ENCODE data around the gene RPS29. TPM values are rescaled to one million over a fixed set of nuclear protein-coding genes. Genes with fewer than 3 reads are reported as not detected.

Gene RPS29
- total and polyA plus RNA-seq, 2 of the 13 experiments (the other 11 are each of a cell fraction or from before 2014, with no cell fraction given): 4,303 to 8,215 TPM

DNA sequence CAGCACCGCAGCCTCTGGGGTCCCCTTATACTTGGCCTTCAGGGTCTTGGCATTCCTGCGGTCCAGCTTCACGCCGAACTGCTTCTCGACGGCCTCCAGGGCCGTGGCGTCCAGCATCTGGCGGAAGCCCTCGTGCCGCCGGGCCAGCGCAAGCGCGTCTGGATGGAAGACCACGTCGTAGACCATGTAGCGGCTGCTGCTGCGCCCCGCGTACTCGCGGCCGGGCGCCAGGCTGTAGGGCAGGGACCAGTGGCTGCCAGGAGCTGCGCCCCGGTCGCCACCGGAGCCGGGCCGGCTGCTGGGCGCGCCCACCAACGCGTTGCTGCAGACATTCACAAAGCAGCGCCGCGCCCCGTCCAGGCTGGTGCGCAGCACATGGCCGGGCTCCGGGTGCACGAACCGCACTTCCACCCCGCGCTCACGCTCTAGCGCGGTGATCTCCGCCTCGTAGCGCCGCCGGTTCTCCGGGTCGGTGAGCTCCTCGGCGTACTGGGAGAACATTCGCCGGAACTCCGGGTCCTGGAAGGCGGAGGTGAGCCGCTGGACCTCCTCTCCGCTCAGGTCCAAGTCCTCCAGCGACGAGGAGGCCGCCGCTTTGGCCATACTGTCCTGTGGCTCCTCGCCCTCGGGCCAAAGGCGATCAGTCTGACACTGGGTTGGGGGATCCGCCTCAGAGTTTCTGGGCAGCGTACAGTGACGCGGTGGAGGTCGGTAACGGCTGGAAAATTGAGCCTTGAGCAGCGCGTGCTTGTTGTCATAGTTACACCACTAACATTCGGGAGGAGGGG, 48.6 kb upstream of the RPS29 start, which contains the start of gene DNAAF2 (continued):
- TF ChIP-seq, protein P1, sequence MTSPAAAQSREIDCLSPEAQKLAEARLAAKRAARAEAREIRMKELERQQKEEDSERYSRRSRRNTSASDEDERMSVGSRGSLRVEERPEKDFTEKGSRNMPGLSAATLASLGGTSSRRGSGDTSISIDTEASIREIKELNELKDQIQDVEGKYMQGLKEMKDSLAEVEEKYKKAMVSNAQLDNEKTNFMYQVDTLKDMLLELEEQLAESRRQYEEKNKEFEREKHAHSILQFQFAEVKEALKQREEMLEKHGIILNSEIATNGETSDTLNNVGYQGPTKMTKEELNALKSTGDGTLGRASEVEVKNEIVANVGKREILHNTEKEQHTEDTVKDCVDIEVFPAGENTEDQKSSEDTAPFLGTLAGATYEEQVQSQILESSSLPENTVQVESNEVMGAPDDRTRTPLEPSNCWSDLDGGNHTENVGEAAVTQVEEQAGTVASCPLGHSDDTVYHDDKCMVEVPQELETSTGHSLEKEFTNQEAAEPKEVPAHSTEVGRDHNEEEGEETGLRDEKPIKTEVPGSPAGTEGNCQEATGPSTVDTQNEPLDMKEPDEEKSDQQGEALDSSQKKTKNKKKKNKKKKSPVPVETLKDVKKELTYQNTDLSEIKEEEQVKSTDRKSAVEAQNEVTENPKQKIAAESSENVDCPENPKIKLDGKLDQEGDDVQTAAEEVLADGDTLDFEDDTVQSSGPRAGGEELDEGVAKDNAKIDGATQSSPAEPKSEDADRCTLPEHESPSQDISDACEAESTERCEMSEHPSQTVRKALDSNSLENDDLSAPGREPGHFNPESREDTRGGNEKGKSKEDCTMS (CRISPR knock-in tag; conservative IDR thresholded peaks at IDR 0.05): no peak
- TF ChIP-seq SIX4 (CRISPR knock-in tag; IDR thresholded peaks at IDR 0.05) (peak; percentile 19; the same call in 1 of the 2 replicates), MEF2D (CRISPR knock-in tag; IDR thresholded peaks at IDR 0.05) (no peak), ZKSCAN8 (CRISPR knock-in tag; IDR thresholded peaks at IDR 0.05; ENCODE audit: borderline replicate concordance) (no peak), ZNF34 (CRISPR knock-in tag; IDR thresholded peaks at IDR 0.05; ENCODE audit: borderline replicate concordance) (no peak), ZNF572 (CRISPR knock-in tag; IDR thresholded peaks at IDR 0.05) (no peak), TP53 (CRISPR knock-in tag; conservative IDR thresholded peaks at IDR 0.05) (0 out of 2 replicates have a peak, but pooled peaks have one; percentile 9), ZNF256 (CRISPR knock-in tag; conservative IDR thresholded peaks at IDR 0.05) (no peak), ZFAT (CRISPR knock-in tag; conservative IDR thresholded peaks at IDR 0.05) (no peak), ZNF614 (CRISPR knock-in tag; IDR thresholded peaks at IDR 0.05; ENCODE audit: borderline replicate concordance) (no peak; the same call in 1 of the 2 replicates), MLLT10 (CRISPR knock-in tag; IDR thresholded peaks at IDR 0.05) (no peak), TCF7L2 (IDR thresholded peaks at IDR 0.05; ENCODE audit: low read depth, low read length) (no peak), MED8 (CRISPR knock-in tag; IDR thresholded peaks at IDR 0.05; ENCODE audit: insufficient replicate concordance) (no peak), ZNF766 (CRISPR knock-in tag; IDR thresholded peaks at IDR 0.05; ENCODE audit: borderline replicate concordance) (no peak), IRX3 (CRISPR knock-in tag; IDR thresholded peaks at IDR 0.05; ENCODE audit: borderline replicate concordance, low read depth) (peak; percentile 67; the same call in 1 of the 2 replicates), TGIF2 (CRISPR knock-in tag; IDR thresholded peaks at IDR 0.05) (0 out of 2 replicates have a peak, but pooled peaks have one; percentile 35), PHB2 (IDR thresholded peaks at IDR 0.05; ENCODE audit: partially characterized antibody) (no peak), KLF13 (CRISPR knock-in tag; IDR thresholded peaks at IDR 0.05) (no peak), SALL1 (CRISPR knock-in tag; IDR thresholded peaks at IDR 0.05) (no peak; the same call in 1 of the 2 replicates), NKX3-1 (CRISPR knock-in tag; IDR thresholded peaks at IDR 0.05) (peak; percentile 73; the same call in 1 of the 2 replicates), POLR2A (IDR thresholded peaks at IDR 0.05; ENCODE audit: insufficient read depth in 1 of 2, low read depth in 2 of 2, low read length in 2 of 2) (peak; percentile 45 to 62; a peak in 3 of 4 replicates), ZNF30 (CRISPR knock-in tag; IDR thresholded peaks at IDR 0.05) (peak; percentile 89; the same call in 1 of the 2 replicates), ZNF333 (CRISPR knock-in tag; IDR thresholded peaks at IDR 0.05; ENCODE audit: borderline replicate concordance) (no peak), ZNF468 (CRISPR knock-in tag; IDR thresholded peaks at IDR 0.05) (0 out of 2 replicates have a peak, but pooled peaks have one; percentile 26), CENPT (CRISPR knock-in tag; IDR thresholded peaks at IDR 0.05; ENCODE audit: low read depth) (peak; percentile 87; the same call in 1 of the 2 replicates), JUNB (CRISPR knock-in tag; IDR thresholded peaks at IDR 0.05; ENCODE audit: borderline replicate concordance) (no peak)
- TF ChIP-seq, protein P2, sequence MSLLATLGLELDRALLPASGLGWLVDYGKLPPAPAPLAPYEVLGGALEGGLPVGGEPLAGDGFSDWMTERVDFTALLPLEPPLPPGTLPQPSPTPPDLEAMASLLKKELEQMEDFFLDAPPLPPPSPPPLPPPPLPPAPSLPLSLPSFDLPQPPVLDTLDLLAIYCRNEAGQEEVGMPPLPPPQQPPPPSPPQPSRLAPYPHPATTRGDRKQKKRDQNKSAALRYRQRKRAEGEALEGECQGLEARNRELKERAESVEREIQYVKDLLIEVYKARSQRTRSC (CRISPR knock-in tag; IDR thresholded peaks at IDR 0.05; ENCODE audit: low read depth): 0 out of 2 replicates have a peak, but pooled peaks have one; percentile 38
